ENCODE results near the gene CARMIL1.

CARMIL1 gene

GRCh38 chr6:25450469-25451198, 171.5 kb downstream of the CARMIL1 start:
- no peak for DNase-seq

- DNase-seq: no peak
These were observed 172.9 kb downstream of the CARMIL1 start for GRCh38 chr6:25452031-25452430.

GRCh38 chr6:25453288-25453687, 174.1 kb downstream of the CARMIL1 start:
- no peak for DNase-seq

- no peak for DNase-seq
These were observed 175.0 kb downstream of the CARMIL1 start for GRCh38 chr6:25454136-25454535.

GRCh38 chr6:25456249-25457040, 177.3 kb downstream of the CARMIL1 start:
- DNase-seq: no peak

GRCh38 chr6:25457516-25457915, 178.3 kb downstream of the CARMIL1 start:
- DNase-seq: no peak

- DNase-seq: no peak
These were observed 179.3 kb downstream of the CARMIL1 start for GRCh38 chr6:25458485-25458884.

GRCh38 chr6:25462235-25462897, 183.2 kb downstream of the CARMIL1 start:
- no peak for DNase-seq

- no peak for DNase-seq
These were observed 184.3 kb downstream of the CARMIL1 start for GRCh38 chr6:25463441-25463840.

GRCh38 chr6:25464225-25464624, 185.1 kb downstream of the CARMIL1 start:
- no peak for DNase-seq

- no peak for DNase-seq
These were observed 186.8 kb downstream of the CARMIL1 start for GRCh38 chr6:25465941-25466340.

- DNase-seq: no peak
These were observed 189.7 kb downstream of the CARMIL1 start for GRCh38 chr6:25468881-25469280.

GRCh38 chr6:25469797-25470388, 190.7 kb downstream of the CARMIL1 start:
- no peak for DNase-seq

- no peak for DNase-seq
These were observed 193.1 kb downstream of the CARMIL1 start for GRCh38 chr6:25472306-25472705.

- no peak for DNase-seq
These were observed 193.7 kb downstream of the CARMIL1 start for GRCh38 chr6:25472906-25473305.

- no peak for DNase-seq
These were observed 194.3 kb downstream of the CARMIL1 start for GRCh38 chr6:25473447-25473846.

GRCh38 chr6:25476126-25476525, 197.0 kb downstream of the CARMIL1 start:
- DNase-seq: no peak

GRCh38 chr6:25477006-25477590, 197.9 kb downstream of the CARMIL1 start:
- DNase-seq: no peak

- no peak for DNase-seq
These were observed 199.8 kb downstream of the CARMIL1 start for GRCh38 chr6:25478973-25479372.

GRCh38 chr6:25481267-25481666, 202.1 kb downstream of the CARMIL1 start:
- DNase-seq: no peak

- DNase-seq: no peak
These were observed 203.8 kb downstream of the CARMIL1 start for GRCh38 chr6:25482996-25483395.

GRCh38 chr6:25483943-25484342, 204.8 kb downstream of the CARMIL1 start:
- DNase-seq: no peak

GRCh38 chr6:25484900-25485299, 205.7 kb downstream of the CARMIL1 start:
- no peak for DNase-seq

Measured in midbrain (tissue), 1 donor.